Cerebellar cortex (tissue), 1 donor: ENCODE data around the gene C16orf74.
A peak's percentile ranks its signal among the peaks of the same experiment; 100 is the strongest.

ENCODE experiments used
- DNase-seq: peaks from one replicate; pipeline ENCODE4 v3.0.0-alpha.2; 2015; ENCODE audit warnings: low spot score

The C16orf74 gene

DNA sequence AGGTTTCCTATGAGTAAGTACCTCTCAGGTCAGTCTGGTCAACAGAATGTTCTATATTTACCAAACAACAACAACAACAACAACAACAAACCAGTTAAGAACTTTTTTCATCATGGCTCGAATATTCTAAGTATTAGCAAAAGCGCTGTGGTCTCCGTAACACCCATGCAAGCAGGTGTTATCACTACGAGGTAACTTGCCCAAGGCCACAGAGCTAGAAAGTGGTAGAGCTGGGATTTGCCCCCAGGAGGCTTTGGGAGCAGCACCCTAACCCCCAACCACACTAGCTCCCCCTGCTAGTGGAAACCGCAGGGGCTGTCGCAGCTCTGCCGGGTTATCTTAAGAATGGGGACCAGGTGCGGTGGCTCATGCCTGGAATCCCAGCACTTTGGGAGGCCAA, 23.9 kb upstream of the C16orf74 start:
- no peak for DNase-seq

- no peak for DNase-seq
Observed at GRCh38 chr16:85774136-85774535, 23.2 kb upstream of the C16orf74 start.

DNA sequence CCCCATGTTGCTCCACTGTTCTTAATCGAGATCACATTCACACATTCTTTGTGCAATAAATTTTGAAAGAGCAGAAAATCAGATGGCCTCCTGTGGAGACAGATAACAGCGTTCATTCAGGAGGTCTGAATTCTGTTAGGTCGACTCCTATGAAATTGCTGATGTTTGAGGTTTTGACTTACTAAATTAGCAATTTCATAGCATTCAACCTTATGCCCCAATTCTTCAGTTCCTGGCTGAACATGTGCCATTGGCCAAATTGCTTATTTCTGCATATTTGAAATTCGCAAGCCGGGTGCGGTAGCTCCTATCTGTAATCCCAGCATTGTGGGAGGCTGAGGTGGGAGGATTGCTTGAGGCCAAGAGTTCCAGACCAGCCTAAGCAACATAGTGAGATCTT, 22.1 kb upstream of the C16orf74 start:
- DNase-seq = no peak

DNA sequence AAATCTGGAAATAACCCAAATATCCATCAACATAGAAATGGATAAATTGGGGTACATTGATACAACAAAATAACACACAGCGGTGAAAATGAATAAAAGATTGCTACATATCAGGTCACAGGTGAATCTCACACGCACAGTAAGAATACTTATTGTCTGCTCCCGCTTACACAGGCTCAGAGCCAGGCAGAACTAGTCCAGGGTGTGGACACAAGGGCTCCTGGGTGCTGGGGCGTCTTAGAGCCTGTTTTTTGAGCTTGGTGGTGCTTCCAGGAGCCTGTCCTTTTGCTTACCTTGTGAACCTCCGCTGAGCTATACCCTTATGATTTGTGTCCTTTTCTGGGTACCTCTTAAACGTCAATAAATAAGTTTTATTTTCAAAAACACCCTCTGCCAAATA, 19.8 kb upstream of the C16orf74 start:
- DNase-seq = no peak

- DNase-seq = no peak
Observed at GRCh38 chr16:85768199-85768598, 17.3 kb upstream of the C16orf74 start.

DNA sequence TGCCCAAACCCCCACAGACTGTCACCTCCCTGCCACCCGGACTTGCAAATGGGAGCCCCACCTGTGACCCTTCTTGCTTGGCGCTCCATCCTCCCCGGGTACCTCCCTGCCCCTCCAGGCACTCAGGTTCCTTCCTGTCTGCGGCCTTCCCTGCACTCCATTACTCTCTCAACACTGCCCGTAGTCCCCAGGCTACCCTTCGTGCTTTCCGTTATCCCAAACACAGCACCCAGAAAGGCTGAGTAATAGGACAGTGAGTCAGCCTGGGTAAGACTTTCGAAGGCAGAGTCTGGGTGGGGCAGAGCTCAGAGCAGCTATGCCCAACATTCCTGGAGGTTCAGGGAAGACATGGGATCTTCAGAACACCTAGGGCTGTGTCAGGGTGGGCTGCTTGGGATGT, 16.6 kb upstream of the C16orf74 start:
- DNase-seq = no peak

- DNase-seq = no peak
Observed at GRCh38 chr16:85765767-85766166, 14.9 kb upstream of the C16orf74 start.

DNA sequence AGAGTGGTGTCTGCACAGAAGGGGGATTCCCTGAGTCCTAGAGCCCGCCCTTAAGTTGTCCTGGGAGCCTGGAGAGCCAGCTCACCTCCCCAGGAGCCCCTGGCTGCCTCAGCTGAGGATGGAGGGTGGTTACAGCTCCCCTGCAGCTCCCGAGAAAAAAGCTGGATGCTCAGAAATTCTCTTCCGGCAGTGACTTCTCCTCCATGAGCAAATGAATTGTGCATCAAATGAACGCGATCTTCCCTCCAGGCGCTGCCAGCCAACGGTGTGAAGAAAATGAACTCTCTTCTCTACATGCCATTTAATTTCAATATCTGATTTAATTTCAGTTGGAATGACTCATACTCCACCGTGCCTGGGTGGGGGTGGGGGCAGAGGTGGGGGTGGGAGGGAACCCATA, 14.3 kb upstream of the C16orf74 start:
- no peak for DNase-seq

DNA sequence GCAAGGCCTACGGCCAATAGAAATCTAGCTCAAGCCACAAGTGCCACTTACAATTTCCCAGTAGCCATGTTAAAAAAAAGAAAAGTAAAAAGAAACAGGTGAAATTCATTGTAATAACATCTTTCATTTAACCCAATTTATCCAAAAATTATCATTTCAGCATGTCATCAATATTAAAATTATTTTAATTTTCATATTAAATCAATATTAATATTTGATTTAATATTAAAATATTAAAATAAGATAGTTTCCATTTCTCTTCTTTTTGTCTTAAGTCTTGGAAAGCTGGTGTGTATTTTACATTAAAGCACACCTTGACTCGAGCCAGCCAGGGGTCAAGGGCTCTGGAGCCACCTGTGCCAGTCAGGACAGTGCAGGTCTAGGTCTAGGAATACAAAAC, 12.7 kb upstream of the C16orf74 start:
- DNase-seq = no peak

DNA sequence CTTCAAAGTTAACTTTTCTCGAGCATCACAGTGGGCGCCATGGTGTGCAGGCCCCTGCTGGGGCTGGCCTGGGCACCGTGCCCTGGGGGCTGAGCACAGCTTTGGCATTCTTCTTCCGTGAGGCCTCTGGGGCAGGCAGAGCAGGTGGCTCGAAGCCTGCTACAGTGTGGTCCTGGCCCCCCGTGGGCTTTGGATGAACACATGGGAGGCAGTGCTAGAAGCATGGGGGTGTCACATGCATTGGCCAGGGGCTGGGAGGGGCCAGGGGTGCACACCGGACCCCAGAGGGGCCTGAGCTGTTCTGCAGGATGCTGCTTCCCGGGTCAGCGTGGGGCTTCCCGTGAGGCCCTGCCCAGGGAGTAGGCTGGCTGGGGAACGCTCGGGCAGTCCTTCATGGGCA, 12.1 kb upstream of the C16orf74 start:
- DNase-seq = no peak

DNA sequence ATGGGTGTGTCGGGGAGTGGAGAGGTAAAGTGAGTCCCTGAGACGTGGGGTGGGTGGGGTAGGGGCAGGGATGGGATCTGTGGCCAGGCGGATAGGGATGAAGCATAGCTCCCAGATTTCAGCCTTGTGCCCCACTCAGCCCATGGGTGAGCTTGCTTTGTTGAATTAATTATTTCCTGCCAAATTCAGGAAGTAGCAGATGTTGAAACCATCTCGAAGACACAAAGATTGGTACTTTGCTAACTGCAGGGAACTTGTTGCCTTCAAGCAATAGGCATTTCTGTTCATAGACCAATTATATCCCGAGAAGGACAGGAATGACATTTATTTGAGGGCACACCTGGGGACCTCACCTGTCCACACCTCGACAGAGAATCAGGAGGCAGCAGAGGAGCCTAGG, 11.0 kb upstream of the C16orf74 start:
- no peak for DNase-seq

- peak; percentile 16 for DNase-seq
Observed at GRCh38 chr16:85759631-85760419, 8.9 kb upstream of the C16orf74 start.

GRCh38 chr16:85759136-85759535, 8.2 kb upstream of the C16orf74 start:
- no peak for DNase-seq

- DNase-seq = no peak
Observed at GRCh38 chr16:85757341-85757822, 6.5 kb upstream of the C16orf74 start.

DNA sequence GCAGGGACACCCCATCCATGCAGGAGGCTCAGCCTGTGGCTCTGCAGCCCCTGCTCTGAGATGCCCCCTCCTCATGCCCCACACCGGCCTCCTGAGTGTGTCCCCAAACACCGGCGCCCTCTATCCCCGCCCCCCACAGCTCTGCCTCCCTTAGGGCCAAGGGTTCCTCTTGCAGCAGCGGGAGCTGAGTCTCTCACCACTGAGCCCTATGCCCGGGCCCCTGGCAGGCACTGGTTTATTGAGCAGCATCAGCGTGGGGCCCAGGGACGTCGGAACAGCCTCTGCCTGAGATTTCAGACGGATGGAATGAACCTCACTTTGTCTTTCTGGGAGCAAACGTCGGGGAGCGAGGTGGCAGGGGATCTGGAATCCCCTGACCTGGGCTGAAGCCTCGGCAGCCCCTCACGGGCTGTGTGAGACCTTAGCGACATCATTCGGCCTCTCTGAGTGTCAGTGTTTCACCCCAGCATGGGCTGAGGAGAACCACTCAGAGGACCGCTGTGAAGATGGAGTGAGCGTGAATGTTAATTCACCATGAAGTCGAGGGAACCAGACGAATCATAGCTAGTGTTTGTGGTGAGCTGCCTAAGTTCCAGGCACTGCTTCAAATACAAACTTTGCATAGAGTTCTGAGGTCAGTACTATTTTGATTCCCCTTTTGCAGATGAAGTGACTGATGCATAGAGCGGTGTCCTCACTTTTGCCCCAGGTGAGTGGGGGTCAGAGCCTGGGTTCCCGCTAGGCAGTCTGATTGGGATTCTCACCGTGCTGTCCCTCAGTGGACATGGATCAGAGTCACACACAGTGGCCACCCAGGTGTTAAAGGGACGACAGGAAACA, 5.3 kb upstream of the C16orf74 start:
- no peak for DNase-seq

GRCh38 chr16:85754413-85754812, 3.5 kb upstream of the C16orf74 start:
- no peak for DNase-seq

DNA sequence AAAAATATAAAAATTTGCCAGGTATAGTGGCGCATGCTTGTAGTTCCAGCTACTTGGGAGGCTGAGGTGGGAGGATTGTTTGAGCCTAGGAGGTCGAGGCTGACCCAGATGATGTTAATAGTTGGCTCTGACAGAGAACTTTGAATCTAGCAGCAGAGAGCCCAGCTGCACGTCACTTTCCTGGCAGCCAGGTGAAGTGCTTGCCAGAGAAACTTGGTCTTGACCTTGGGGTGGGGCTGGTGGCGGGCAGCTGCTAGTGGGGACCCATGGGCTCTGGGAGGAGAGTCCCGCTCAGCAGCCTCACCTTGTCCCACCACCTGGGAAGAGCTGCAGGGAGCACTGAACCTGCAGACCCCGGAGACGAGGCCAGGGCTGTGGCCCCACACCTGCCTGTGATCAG, 3.1 kb upstream of the C16orf74 start:
- DNase-seq = no peak

DNA sequence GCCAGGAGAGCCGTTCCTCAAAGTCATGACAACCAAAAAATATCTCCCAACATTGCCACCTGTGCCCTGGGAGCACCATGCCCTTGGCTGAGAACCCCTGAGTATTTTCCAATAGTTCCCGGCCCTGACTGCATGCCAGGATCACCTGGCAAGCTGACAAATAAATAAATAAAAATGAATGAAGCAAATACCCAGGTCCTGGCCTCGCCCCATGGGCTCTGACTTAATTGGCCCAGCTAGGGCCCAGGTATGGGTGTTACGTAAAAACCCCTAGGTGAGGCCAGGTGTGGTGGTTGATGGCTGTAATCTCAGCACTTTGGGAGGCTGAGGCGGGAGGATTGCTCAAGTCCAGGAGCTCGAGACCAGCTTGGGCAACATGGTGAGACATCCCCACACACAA, 2.7 kb upstream of the C16orf74 start:
- no peak for DNase-seq

DNA sequence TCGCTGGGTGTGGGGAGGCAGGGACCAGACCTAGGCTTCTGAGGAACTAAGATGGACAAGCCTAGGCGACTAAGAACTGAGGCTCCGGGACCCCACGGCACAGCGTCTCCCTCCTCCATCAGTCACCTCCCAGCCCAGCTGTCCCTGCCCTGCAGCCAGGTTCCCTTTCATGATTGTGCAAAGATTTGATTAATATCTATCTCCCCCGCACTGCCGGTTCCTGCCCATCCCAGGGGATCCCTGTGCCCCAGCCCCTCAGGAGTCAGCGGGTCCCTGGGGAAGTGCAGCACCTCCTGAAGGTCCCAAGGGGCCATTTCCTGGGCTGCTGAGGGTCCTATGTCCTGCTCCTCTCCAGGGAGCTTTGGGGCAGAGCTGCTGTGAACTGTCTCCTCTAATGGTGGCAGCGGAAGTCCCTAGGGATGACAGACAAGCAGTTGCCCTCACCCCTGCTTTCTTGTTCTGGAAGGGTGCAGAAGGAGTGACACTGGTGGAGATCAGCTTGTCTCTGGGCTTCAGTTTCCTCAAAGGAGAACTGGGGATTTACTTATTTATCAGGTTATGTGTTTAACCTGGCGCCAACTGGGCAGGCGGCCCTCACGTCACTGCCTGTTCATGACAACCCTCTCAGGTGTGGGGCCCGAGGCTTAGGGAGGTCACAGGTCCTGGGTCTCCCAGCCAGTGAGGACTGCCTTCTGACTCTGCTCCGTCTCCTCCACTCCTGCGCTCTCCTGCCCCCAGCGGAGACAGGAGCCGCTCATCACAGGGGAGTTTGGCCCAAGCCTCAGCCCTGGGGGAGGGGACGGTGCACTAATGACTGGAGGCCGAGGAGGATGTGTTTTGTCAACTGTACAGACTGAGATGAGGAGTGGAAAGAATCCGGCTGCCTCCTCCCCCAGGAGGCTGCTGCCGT, 1.9 kb upstream of the C16orf74 start:
- DNase-seq = no peak

DNA sequence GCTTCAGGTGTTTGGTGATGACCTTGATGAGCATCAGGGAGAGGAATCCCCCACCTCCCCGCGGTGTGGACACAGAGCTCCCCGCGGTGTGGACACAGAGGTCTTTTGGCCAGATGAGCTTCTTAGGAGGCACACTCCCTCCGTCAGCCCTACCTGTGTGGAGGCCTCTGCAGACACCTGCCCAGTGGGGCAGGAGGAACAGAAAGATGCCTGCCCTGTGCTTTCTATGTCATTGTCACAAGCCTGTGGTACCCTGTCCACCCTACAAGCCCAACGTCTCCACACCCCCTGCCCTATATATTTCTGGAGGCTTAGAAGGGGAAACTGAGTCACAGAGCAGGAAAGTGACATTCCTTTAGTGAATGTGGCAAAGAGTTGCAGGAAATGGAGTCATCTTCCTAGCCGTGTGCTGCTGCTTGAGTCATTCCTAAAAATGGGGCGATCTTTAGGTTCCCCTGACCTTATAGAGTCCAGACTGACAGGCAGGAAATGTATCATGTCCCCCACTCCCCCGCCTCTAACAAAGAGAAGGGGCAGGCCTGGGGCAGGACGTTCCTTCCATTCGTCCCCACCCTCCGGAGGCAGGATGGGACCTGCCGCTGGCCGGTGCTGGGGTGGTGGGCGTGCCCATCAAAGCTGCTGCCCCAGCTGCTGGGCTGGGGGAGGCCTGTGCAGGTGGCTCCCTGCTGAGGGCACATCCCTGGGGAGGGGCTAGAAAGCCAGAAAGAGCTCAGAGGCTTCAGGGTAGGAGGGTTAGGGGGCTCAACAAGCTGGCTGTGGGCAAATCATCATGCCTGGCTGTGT, 1.0 kb upstream of the C16orf74 start:
- DNase-seq = no peak

GRCh38 chr16:85750146-85750826, 610 bp downstream of the C16orf74 start:
- DNase-seq = no peak
